ENCODE results near the gene CPA2.

Gene CPA2

GRCh38 chr7:130281260-130281659, 14.6 kb downstream of the CPA2 start:
- ChIA-PET POLR2A (ENCODE audit: low non-redundant PET) (no interaction called here), CTCF (no interaction called here)
- H3K27ac ChIP-seq: peak overlapping the region; percentile 77
- no peak for TF ChIP-seq CTCF (conservative IDR thresholded peaks at IDR 0.05; ENCODE audit: low read depth)
- peak; percentile 56 for DNase-seq (ENCODE audit: low spot score)

GRCh38 chr7:130286881-130287280, 20.2 kb downstream of the CPA2 start:
- peak overlapping the region; percentile 45 for H3K27ac ChIP-seq
- ChIA-PET CTCF (no interaction called here), POLR2A (ENCODE audit: low non-redundant PET) (no interaction called here)
- no peak for TF ChIP-seq CTCF (conservative IDR thresholded peaks at IDR 0.05; ENCODE audit: low read depth)
- no peak for DNase-seq (ENCODE audit: low spot score)

DNA sequence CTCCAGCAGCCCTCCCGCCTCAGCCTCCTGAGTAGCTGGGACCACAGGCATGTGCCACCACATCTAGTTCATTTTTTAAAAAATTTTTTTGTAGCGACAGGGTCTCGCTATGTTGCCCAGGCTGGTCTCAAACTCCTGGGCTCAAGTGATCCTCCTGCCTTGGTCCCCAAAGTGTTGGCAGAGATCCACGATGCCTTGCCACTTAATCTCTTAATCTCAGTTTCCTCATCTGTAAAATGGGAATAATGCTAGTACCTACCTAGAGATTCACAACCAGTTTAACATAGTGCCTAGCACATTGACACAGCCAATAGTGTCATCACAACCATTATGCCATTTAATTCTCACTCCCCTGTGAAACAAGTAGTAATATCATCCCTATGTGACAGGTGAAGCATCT, 21.5 kb downstream of the CPA2 start:
- POLR2A ChIA-PET (ENCODE audit: low non-redundant PET): no interaction called here
- no peak overlapping the region for H3K27ac ChIP-seq
- no peak for TF ChIP-seq CTCF (conservative IDR thresholded peaks at IDR 0.05; ENCODE audit: low read depth)
- no peak for DNase-seq (ENCODE audit: low spot score)
- CTCF ChIA-PET: no interaction called here

- DNase-seq (ENCODE audit: low spot score): no peak
- ChIA-PET POLR2A (ENCODE audit: low non-redundant PET) (no interaction called here), CTCF (interaction anchor here (0.7 kb wide), 1 partner anchor 20 kb away, joined by 3 read pairs; no protein-coding TSS in a partner anchor)
- TF ChIP-seq CTCF (conservative IDR thresholded peaks at IDR 0.05; ENCODE audit: low read depth): no peak
- no peak overlapping the region for H3K27ac ChIP-seq
Measured at GRCh38 chr7:130288829-130289228, 22.2 kb downstream of the CPA2 start.

GRCh38 chr7:130289478-130289877, 22.8 kb downstream of the CPA2 start:
- DNase-seq (ENCODE audit: low spot score): no peak
- H3K27ac ChIP-seq: 0 out of 2 replicates have a peak overlapping the region, but pooled peaks have one; percentile 1
- CTCF ChIA-PET: no interaction called here
- POLR2A ChIA-PET (ENCODE audit: low non-redundant PET): no interaction called here
- TF ChIP-seq CTCF (conservative IDR thresholded peaks at IDR 0.05; ENCODE audit: low read depth): no peak

- no peak for DNase-seq (ENCODE audit: low spot score)
- H3K27ac ChIP-seq: peak overlapping the region; percentile 93
- CTCF ChIA-PET: no interaction called here
- POLR2A ChIA-PET (ENCODE audit: low non-redundant PET): no interaction called here
- TF ChIP-seq CTCF (conservative IDR thresholded peaks at IDR 0.05; ENCODE audit: low read depth): no peak
Measured at GRCh38 chr7:130290745-130291144, 24.1 kb downstream of the CPA2 start.
